Activated T-cell treated with anti-CD3 and anti-CD28 coated beads, Interleukin-2, amount 50 U/mL, for 72 hours (primary cell): ENCODE measurements around the gene SPTAN1. TPM values are rescaled to one million over a fixed set of nuclear protein-coding genes. Genes with fewer than 3 reads are reported as not detected.
A peak's percentile ranks its signal among the peaks of the same experiment; 100 is the strongest.
"Not testable (repeated sequence)": the region's sequence is repeated elsewhere in the genome, so short reads cannot be mapped to it uniquely, and the experiment has no call there.

Experiments
- ATAC-seq, 2 donors: fragments of 150-1000 bp; cut with Tn5 transposase; replicated peaks in 1 of 2; 2 replicates each; pipeline ENCODE4 v1.10.0; 2021; ENCODE audit warnings: moderate library complexity in 2 of 2, mild to moderate bottlenecking in 1 of 2
- DNase-seq, 2 donors: peaks; one replicate each; pipeline ENCODE4 v3.0.0; 2021 to 2022; ENCODE audit warnings: mixed read lengths in 1 of 2
- H3K27ac Mint-ChIP-seq: one replicate; pipeline ENCODE4 v1.8.0; 2022; ENCODE audit warnings: mild to moderate bottlenecking, moderate library complexity, mixed read lengths
- H3K27me3 Mint-ChIP-seq: one replicate; pipeline ENCODE4 v1.8.0; 2022; ENCODE audit warnings: low read depth, mixed read lengths
- H3K36me3 Mint-ChIP-seq, 2 donors: one replicate each; pipeline ENCODE4 v1.8.0; 2022; ENCODE audit warnings: mixed read lengths in 2 of 2, mild to moderate bottlenecking in 1 of 2; ENCODE audit not compliant: insufficient read depth in 2 of 2
- H3K4me1 Mint-ChIP-seq: one replicate; pipeline ENCODE4 v1.8.0; 2022; ENCODE audit warnings: low read depth, mixed read lengths
- H3K4me3 Mint-ChIP-seq, 2 donors: one replicate each; pipeline ENCODE4 v1.8.0; 2022; ENCODE audit warnings: mild to moderate bottlenecking in 2 of 2, mixed read lengths in 2 of 2, moderate library complexity in 2 of 2
- H3K9me3 Mint-ChIP-seq, 2 donors: one replicate each; pipeline ENCODE4 v1.8.0; 2022; ENCODE audit warnings: mixed read lengths in 2 of 2
- total RNA-seq, 2 donors: library from RNA; stranded (reverse); gene quantifications; one replicate each; pipeline ENCODE4 v1.2.3, GENCODE V29; 2022

The SPTAN1 gene
- total RNA-seq, 2 donors from 2014 or later: 289 to 304 TPM

DNA sequence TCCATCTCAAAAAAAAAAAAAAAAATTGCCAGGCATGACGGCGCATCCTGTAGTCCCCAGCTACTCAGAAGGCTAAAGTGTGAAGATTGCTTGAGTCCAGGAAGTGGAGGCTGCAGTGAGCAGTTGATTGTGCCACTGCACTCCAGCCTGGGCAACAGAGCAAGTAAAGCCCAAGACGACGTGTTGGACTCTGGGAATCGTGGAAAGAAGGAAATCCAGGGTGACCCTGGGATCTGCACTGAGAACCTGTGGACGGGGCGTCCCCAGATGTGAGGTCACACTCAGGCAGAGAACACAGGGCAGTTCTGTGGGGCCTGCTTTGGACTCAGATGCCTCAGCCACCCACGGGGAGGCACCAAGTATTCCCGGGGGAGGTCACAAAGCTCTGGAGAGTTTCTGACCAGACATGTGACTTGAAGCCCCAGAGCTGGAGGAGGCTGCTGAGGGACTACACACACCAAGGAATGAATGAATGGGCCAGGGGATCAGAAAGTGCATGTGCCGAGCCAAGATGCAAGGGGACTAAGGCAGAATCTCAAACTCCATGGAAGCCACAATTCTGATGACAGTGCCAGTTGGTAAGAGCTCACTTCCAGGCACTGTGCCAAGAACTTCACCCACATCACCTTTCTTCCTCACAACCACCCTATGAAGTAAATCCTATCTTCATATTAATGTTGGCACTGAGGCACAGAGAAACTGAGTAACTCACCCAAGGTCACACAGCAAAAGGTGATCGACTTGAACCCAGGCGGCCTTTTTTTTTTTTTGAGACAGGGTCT, 91.3 kb downstream of the SPTAN1 start:
- no peaks in the 10 kb centered on the region for H3K4me1 Mint-ChIP-seq
- no peak for DNase-seq
- no peaks in the 10 kb centered on the region for H3K27me3 Mint-ChIP-seq
- no peaks in the 10 kb centered on the region for H3K9me3 Mint-ChIP-seq
- no peak overlapping the region for H3K4me3 Mint-ChIP-seq
- no peak for ATAC-seq
- no peak overlapping the region for H3K27ac Mint-ChIP-seq
- H3K36me3 Mint-ChIP-seq: no peaks in the 10 kb centered on the region

DNA sequence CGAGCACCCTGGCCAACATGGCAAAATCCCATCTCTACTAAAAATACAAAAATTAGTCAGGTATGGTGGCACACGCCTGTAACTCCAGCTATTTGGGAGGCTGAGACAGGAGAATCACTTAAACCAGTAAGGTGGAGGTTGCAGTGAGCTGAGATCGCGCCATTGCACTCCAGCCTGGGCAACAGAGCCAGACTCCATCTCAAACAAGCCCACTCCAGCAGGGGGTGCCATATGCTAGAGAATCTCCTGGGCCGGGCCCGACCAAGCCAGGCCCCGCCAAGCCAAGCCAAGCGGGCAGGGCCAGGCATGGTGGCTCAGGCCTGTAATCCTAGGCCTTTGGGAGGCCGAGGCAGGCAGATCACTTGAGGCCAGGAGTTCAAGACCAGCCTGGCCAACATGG, 95.8 kb downstream of the SPTAN1 start:
- H3K4me1 Mint-ChIP-seq, H3K27ac Mint-ChIP-seq, H3K4me3 Mint-ChIP-seq, H3K27me3 Mint-ChIP-seq, H3K36me3 Mint-ChIP-seq, H3K9me3 Mint-ChIP-seq: not testable (repeated sequence)
- peak; percentile 80 to 82 for DNase-seq
- peak; percentile 97 for ATAC-seq

DNA sequence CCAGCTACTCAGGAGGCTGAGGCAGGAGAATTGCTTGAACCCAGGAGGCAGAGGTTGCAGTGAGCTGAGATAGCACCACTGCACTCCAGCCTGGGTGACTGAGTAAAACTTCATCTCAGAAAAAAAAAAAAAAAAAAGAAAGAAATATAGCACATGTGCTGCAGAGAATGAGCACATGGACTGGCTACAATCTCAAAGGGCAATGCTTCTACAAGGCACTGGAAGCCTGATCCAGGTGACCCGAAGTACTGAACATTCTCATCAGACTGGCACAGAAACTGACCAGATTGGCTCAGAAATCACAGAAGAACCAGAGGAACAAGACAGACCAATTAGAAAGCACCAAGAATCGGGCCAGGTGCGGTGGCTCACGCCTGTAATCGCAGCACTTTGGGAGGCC, 99.4 kb downstream of the SPTAN1 start:
- no peak for ATAC-seq
- H3K4me1 Mint-ChIP-seq: peaks cover 8% of the 10 kb centered on the region
- no peaks in the 10 kb centered on the region for H3K36me3 Mint-ChIP-seq
- no peak overlapping the region for H3K4me3 Mint-ChIP-seq
- H3K27me3 Mint-ChIP-seq: no peaks in the 10 kb centered on the region
- no peak for DNase-seq
- no peaks in the 10 kb centered on the region for H3K9me3 Mint-ChIP-seq
- no peak overlapping the region for H3K27ac Mint-ChIP-seq

DNA sequence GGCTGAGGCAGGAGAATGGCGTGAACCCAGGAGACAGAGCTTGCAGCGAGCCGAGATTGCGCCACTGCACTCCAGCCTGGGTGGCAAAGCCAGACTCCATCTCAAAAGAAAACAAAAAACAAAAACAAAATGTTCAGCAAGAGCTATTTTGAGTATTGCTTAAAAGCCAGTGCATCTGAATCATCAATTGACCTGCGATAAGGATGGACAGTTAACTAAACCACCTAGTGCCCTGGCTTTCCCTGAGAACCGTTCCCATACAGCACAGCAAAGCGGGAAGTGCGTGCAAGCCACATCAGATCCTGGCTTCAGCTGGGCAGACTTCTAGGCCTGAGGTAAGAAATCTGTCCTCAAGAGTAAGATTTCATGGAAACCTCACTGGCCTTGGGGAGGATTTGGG, 101.5 kb downstream of the SPTAN1 start:
- DNase-seq (no peak), ATAC-seq (no peak)
- Mint-ChIP-seq H3K4me3 (no peak overlapping the region), H3K27ac (no peak overlapping the region), H3K4me1 (peaks cover 16% of the 10 kb centered on the region), H3K27me3 (no peaks in the 10 kb centered on the region), H3K9me3 (no peaks in the 10 kb centered on the region), H3K36me3 (no peaks in the 10 kb centered on the region)

DNA sequence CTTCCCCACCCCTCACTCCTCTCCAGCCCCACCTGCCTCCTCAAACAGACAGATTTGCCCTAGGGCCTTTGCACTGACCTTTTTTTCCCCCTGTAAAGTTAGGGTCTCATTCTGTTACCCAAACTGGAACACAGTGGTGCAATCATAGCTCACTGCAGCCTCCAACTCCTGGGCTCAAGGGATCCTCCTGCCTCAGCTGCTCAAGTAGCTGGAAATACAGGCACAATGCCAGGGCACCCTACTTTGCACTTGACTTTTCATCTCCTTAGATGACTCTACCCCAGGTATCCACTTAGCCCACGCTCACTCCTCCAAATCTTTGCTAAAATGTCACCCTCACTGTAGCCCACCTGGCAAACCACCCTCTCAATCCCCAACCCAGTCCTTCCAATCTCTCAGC, 102.1 kb downstream of the SPTAN1 start:
- Mint-ChIP-seq H3K27ac (no peak overlapping the region), H3K4me1 (peaks cover 16% of the 10 kb centered on the region), H3K27me3 (no peaks in the 10 kb centered on the region), H3K36me3 (no peaks in the 10 kb centered on the region), H3K4me3 (no peak overlapping the region), H3K9me3 (no peaks in the 10 kb centered on the region)
- no peak for DNase-seq
- ATAC-seq: no peak

DNA sequence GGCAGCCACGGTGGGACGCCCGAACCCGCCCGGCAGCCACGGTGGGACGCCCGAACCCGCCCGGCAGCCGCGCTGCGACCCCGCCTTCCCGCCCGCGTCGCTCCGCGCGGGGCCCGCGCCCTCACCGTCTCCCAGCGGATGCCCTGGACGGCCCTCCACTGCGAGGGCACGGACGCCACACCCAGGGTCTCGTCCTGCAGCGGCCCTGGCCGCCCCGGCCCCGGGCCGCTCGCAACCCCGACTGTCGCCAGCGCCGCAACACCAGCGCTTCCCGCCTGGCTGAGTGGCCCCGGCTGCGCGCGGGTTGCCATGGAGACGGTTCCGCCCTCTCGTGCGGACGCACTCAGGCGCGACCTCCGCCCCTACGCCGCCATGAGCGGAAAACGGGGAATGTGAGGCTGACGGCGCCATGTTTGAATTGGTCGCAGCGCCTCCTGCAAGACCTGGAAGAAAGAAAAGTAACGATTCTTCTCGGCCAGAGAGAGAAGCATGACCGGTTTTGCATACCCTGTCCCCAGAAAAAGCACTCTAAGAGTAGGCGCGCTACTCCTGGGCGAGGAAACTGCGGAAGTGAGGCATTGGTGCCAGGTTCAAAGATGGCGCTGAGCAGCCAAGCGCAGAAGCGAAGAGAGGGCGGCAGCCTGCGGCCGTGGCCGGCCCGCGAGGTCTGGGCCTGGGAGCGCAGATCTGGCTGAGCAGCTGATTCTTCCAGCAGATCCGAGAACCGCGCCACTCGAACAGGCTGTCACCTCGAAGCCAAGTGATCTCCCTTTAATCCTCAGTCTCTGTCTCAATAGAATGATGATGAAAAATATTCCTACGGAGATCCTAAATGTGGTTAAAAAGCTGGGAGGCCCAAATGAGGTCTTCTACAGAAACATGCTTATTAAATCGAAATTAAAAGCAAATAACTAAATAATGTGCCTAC, 104.3 kb downstream of the SPTAN1 start, which contains the start of gene DYNC2I2:
Gene DYNC2I2 (minus strand): TSS at position 432 of the 928 bp plus-strand sequence. CDS start 121 bp downstream, at position 311.
- H3K27me3 Mint-ChIP-seq: no peaks in the 10 kb centered on the region
- ATAC-seq: peak; percentile 99
- H3K27ac Mint-ChIP-seq: peak within 1 kb of the TSS; percentile 100
- H3K36me3 Mint-ChIP-seq: no peaks in the 10 kb centered on the region
- peak within 1 kb of the TSS; percentile 92 to 95 for H3K4me3 Mint-ChIP-seq
- no peaks in the 10 kb centered on the region for H3K9me3 Mint-ChIP-seq
- peak; percentile 97 to 98 for DNase-seq
- H3K4me1 Mint-ChIP-seq: peaks cover 16% of the 10 kb centered on the region

DNA sequence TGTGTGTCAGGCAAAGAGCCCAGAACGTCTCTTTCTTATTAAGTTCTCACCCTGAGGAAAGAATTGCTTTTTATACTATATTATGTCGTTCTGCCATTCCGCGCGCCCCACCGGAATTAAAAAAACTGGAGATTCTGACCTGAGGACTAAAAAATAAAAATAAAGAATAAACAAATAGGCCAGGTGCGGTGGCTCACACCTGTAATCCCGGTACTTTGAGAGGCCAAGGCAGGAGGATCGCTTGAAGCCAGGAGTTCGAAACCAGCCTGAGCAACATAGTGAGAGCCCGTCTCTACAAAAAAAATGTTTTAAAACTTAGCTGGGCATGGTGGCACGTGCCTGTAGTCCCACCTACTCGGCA, 104.9 kb downstream of the SPTAN1 start:
- Mint-ChIP-seq H3K36me3 (no peaks in the 10 kb centered on the region), H3K4me1 (peaks cover 16% of the 10 kb centered on the region), H3K27ac (peak overlapping the region; percentile 100), H3K27me3 (no peaks in the 10 kb centered on the region), H3K4me3 (peak overlapping the region; percentile 92 to 95), H3K9me3 (no peaks in the 10 kb centered on the region)
- DNase-seq (no peak), ATAC-seq (no peak)

DNA sequence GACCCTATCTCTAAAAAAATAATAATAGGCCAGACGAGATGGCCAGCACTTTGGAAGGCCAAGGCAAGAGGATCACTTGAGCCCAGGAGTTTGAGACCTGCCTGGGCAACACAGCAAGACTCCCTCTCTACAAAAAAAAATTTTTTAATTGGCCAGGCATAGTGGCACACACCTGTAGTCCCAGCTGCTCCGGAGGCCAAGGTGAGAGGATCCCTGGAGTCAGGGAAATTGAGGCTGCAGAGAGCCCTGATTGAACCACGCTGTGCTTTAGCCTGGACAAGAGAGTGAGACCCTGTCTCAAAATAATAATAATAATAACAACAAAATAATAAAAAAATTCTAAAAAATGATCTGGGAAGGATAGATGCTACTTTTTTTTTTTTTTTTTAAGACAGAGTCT, 105.4 kb downstream of the SPTAN1 start:
- no peaks in the 10 kb centered on the region for H3K36me3 Mint-ChIP-seq
- H3K9me3 Mint-ChIP-seq: no peaks in the 10 kb centered on the region
- peak overlapping the region in 1 of 2 donors; percentile 92 for H3K4me3 Mint-ChIP-seq
- ATAC-seq (no peak), DNase-seq (no peak)
- no peaks in the 10 kb centered on the region for H3K27me3 Mint-ChIP-seq
- H3K4me1 Mint-ChIP-seq: peaks cover 16% of the 10 kb centered on the region
- no peak overlapping the region for H3K27ac Mint-ChIP-seq

DNA sequence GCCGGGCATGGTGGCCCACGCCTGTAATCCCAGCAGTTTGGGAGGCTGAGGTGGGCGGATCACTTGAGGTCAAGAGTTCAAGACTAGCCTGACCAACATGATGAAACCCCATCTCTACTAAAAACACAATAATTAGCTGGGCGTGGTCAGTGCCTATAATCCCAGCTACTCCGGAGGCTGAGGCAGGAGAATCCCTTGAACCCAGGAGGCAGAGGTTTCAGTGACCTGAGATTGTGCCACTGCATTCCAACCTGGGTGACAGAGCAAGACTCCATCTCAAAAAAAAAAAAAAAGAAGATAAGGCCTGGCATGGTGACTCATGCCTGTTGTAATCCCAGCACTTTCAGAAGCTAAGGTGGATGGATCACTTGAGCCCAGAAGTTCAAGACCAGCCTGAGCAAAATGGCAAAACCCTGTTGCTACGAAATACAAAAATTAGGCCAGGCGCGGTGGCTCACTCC, 114.1 kb downstream of the SPTAN1 start:
- not testable (repeated sequence) for H3K36me3 Mint-ChIP-seq, H3K27ac Mint-ChIP-seq, H3K4me3 Mint-ChIP-seq, H3K9me3 Mint-ChIP-seq, H3K4me1 Mint-ChIP-seq, ATAC-seq, DNase-seq, H3K27me3 Mint-ChIP-seq

DNA sequence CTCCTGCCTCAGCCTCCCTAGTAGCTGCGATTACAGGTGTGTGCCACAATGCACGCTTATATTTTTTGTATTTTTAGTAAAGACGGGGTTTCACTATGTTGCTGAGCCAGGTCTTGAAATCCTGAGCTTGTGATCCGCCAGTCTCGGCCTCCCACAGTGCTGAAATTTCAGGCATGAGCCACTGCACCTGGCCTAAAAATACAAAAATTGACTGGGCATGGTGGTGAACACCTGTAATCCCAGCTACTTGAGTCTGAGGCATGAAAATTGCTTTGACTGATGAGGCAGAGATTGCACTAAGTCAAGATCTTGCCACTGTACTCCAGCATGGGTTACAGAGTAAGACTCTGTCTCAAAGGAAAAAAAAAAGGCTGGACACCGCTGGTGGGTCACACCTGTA, 117.4 kb downstream of the SPTAN1 start:
- no peak for ATAC-seq
- DNase-seq: no peak
- H3K9me3 Mint-ChIP-seq: no peaks in the 10 kb centered on the region
- no peaks in the 10 kb centered on the region for H3K36me3 Mint-ChIP-seq
- H3K4me3 Mint-ChIP-seq: no peak overlapping the region
- H3K27me3 Mint-ChIP-seq: no peaks in the 10 kb centered on the region
- H3K4me1 Mint-ChIP-seq: no peaks in the 10 kb centered on the region
- no peak overlapping the region for H3K27ac Mint-ChIP-seq

DNA sequence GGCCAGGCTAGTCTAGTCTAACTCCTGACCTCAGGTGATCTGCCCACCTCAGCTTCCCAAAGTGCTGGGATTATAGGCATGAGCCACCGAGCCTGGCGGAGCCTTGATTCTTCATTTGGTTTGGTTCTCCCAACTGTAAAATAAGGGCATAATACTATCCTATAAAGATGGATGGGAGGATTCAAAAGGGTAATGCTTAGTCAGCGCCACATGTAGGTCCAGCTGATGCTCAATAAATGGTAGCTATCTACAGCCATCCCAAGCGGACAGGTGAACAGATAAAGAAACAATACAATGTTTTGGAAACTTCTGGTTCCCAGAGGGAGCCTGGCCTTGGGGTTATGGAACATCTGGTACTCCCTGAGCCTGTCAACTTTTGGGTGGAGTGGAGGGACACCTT, 123.0 kb downstream of the SPTAN1 start:
- no peak for ATAC-seq
- H3K27ac Mint-ChIP-seq: no peak overlapping the region

DNA sequence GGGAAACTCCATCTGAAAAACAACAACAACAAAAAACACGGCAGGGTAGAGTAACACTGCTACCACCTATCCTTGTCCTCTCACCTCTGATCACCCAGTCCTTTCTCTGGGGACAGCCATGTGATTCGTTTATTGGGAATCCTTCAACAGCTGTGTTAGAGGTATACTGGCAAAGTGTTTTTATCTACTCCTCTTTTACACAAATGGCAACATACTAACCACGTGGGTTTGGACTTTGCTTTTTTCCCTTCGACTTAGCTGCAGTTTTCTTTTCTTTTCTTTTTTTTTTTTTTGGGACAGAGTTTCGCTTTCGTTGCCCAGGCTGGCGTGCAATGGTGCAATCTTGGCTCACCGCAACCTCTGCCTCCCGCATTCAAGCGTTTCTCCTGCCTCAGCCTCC, 125.4 kb downstream of the SPTAN1 start:
- Mint-ChIP-seq H3K9me3 (no peaks in the 10 kb centered on the region), H3K27ac (no peak overlapping the region), H3K4me1 (peaks cover under 1% of the 10 kb centered on the region), H3K27me3 (no peaks in the 10 kb centered on the region), H3K36me3 (no peaks in the 10 kb centered on the region), H3K4me3 (no peak overlapping the region)
- DNase-seq (no peak), ATAC-seq (no peak)

More for the DNA sequence above, 123.0 kb downstream of the SPTAN1 start:
- no peaks in the 10 kb centered on the region for H3K4me1 Mint-ChIP-seq
- H3K27me3 Mint-ChIP-seq: no peaks in the 10 kb centered on the region
- H3K9me3 Mint-ChIP-seq: no peaks in the 10 kb centered on the region
- no peak for DNase-seq
- no peak overlapping the region for H3K4me3 Mint-ChIP-seq
- H3K36me3 Mint-ChIP-seq: no peaks in the 10 kb centered on the region
